Measurements from ENCODE around the gene MGAT5B. TPM values are rescaled to one million over a fixed set of nuclear protein-coding genes. Genes with fewer than 3 reads are reported as not detected.

MGAT5B gene
- total and polyA plus RNA-seq, 2 of the 13 experiments (the other 11 are each of a cell fraction or from before 2014, with no cell fraction given) = 0.07 to 0.13 TPM

GRCh38 chr17:76830987-76831715 is 37.1 kb upstream of the MGAT5B start:
- no peaks in the 10 kb centered on the region for H3K9me3 ChIP-seq (ENCODE audit: low read length)
- ChIA-PET POLR2A (no interaction called here), CTCF (ENCODE audit: low intra/inter-chr PET ratio, low total read pairs) (no interaction called here)
- intact Hi-C loops (cut with micrococcal nuclease; ENCODE audit: unreplicated experiment) = no loop called here
- no peaks in the 10 kb centered on the region for H4K20me1 ChIP-seq (ENCODE audit: insufficient read depth, low read length)
- TF ChIP-seq MEF2D (CRISPR knock-in tag; IDR thresholded peaks at IDR 0.05) (no peak), ZKSCAN5 (CRISPR knock-in tag; IDR thresholded peaks at IDR 0.05) (no peak), ETS1 (CRISPR knock-in tag; IDR thresholded peaks at IDR 0.05) (no peak), CENPX (CRISPR knock-in tag; IDR thresholded peaks at IDR 0.05) (no peak), ZNF337 (CRISPR knock-in tag; IDR thresholded peaks at IDR 0.05; ENCODE audit: borderline replicate concordance, low read depth) (no peak), ZNF674 (CRISPR knock-in tag; IDR thresholded peaks at IDR 0.05; ENCODE audit: low read depth) (no peak), AKNA (CRISPR knock-in tag; IDR thresholded peaks at IDR 0.05; ENCODE audit: borderline replicate concordance) (no peak), DMAP1 (CRISPR knock-in tag; IDR thresholded peaks at IDR 0.05) (no peak), TBL1XR1 (IDR thresholded peaks at IDR 0.05; ENCODE audit: borderline replicate concordance, low read length, partially characterized antibody) (no peak), CSRNP2 (CRISPR knock-in tag; conservative IDR thresholded peaks at IDR 0.05; ENCODE audit: low read depth) (no peak), E2F2 (CRISPR knock-in tag; IDR thresholded peaks at IDR 0.05; ENCODE audit: borderline replicate concordance) (no peak), DMTF1 (CRISPR knock-in tag; IDR thresholded peaks at IDR 0.05) (no peak)
- no peak overlapping the region for H3K4me2 ChIP-seq (ENCODE audit: low read depth, low read length)
- no peak overlapping the region for H2AFZ ChIP-seq (ENCODE audit: low read length)
- in situ Hi-C loops (cut with HindIII; ENCODE audit: extremely low pct_ligation_motif_present, low pct_unique_long_range_greater_than_20kb) = loop anchor here (10.0 kb wide), 1 partner anchor 64 kb away; no protein-coding TSS in a partner anchor
- FAIRE-seq = no peak
- no TSS peak for BruUV-seq (replicated peaks)
- no peaks in the 10 kb centered on the region for H3K4me1 ChIP-seq (ENCODE audit: insufficient read depth, low read length)
- no peak overlapping the region for H3K9ac ChIP-seq (ENCODE audit: insufficient read depth, low read depth, low read length)
- no peaks in the 10 kb centered on the region for H3K79me2 ChIP-seq (ENCODE audit: insufficient read depth, low read length)
- no peak overlapping the region for H3K27ac ChIP-seq (ENCODE audit: extremely low read length, insufficient read depth, low read length)
- DNase-seq (ENCODE audit: low spot score) = no peak
- ATAC-seq = no peak
- H3K27me3 ChIP-seq (ENCODE audit: control insufficient read depth in 1 of 2, insufficient read depth in 2 of 2, low read length in 2 of 2) = peaks cover 2 to 57% of the 10 kb centered on the region in 2 experiments; a peak in 4 of 5 replicates
- WGBS (ENCODE audit: low lambda C conversion rate) = 41% methylated on average over 10 of the region's 10 CpGs
- no peaks in the 10 kb centered on the region for H3K36me3 ChIP-seq (replicated peaks in 1 of 2; ENCODE audit: control insufficient read depth in 1 of 2, insufficient read depth in 2 of 2, low read length in 2 of 2)
- H3K4me3 ChIP-seq (replicated peaks in 1 of 3; ENCODE audit: insufficient read depth in 1 of 3, low read depth in 2 of 3, low read length in 3 of 3) = no peak overlapping the region

Data from HepG2 (cell line).